Measurements from ENCODE around the gene REXO5. TPM values are rescaled to one million over a fixed set of nuclear protein-coding genes. Genes with fewer than 3 reads are reported as not detected.
"Not testable (repeated sequence)": the region's sequence is repeated elsewhere in the genome, so short reads cannot be mapped to it uniquely, and the experiment has no call there.

The REXO5 gene
- total RNA-seq, 2 experiments from 2014 or later = 18.7 to 24.7 TPM

- no peak overlapping the region for H3K4me3 Mint-ChIP-seq
- H3K27me3 Mint-ChIP-seq = no peaks in the 10 kb centered on the region
- H3K9me3 Mint-ChIP-seq (ENCODE audit: low read depth) = no peaks in the 10 kb centered on the region
- peaks cover 20% of the 10 kb centered on the region for H3K4me1 Mint-ChIP-seq
- H3K27ac Mint-ChIP-seq = no peak overlapping the region
- peaks cover 65% of the 10 kb centered on the region for H3K36me3 Mint-ChIP-seq
- CTCF ChIA-PET = no interaction called here
- DNase-seq (no peak), ATAC-seq (no peak)
Observed at GRCh38 chr16:20859699-20860098, 53.4 kb downstream of the REXO5 start.

- H3K27me3 Mint-ChIP-seq = no peaks in the 10 kb centered on the region
- H3K9me3 Mint-ChIP-seq (ENCODE audit: low read depth) = no peaks in the 10 kb centered on the region
- peaks cover 63% of the 10 kb centered on the region for H3K36me3 Mint-ChIP-seq
- H3K4me1 Mint-ChIP-seq = peaks cover 25% of the 10 kb centered on the region
- ATAC-seq = no peak
- H3K4me3 Mint-ChIP-seq = no peak overlapping the region
- H3K27ac Mint-ChIP-seq = no peak overlapping the region
- CTCF ChIA-PET = no interaction called here
- no peak for DNase-seq
Observed at GRCh38 chr16:20860361-20860760, 54.0 kb downstream of the REXO5 start.

GRCh38 chr16:20860995-20861394 lies 54.7 kb downstream of the REXO5 start:
- ATAC-seq; H3K9me3 Mint-ChIP-seq (ENCODE audit: low read depth); DNase-seq; H3K27me3 Mint-ChIP-seq; H3K4me3 Mint-ChIP-seq; CTCF ChIA-PET; H3K27ac Mint-ChIP-seq: not testable (repeated sequence)
- Mint-ChIP-seq H3K4me1 (peaks cover 31% of the 10 kb centered on the region), H3K36me3 (peaks cover 57% of the 10 kb centered on the region)

- no peak for ATAC-seq
- H3K9me3 Mint-ChIP-seq (ENCODE audit: low read depth) = no peaks in the 10 kb centered on the region
- peaks cover 58% of the 10 kb centered on the region for H3K36me3 Mint-ChIP-seq
- H3K27ac Mint-ChIP-seq = no peak overlapping the region
- CTCF ChIA-PET = no interaction called here
- H3K4me3 Mint-ChIP-seq = no peak overlapping the region
- no peak for DNase-seq
- H3K27me3 Mint-ChIP-seq = no peaks in the 10 kb centered on the region
- peaks cover 39% of the 10 kb centered on the region for H3K4me1 Mint-ChIP-seq
Observed at GRCh38 chr16:20862162-20862960, 56.0 kb downstream of the REXO5 start.

GRCh38 chr16:20864376-20864775 lies 58.0 kb downstream of the REXO5 start:
- not testable (repeated sequence) for H3K27me3 Mint-ChIP-seq; ATAC-seq; H3K4me3 Mint-ChIP-seq; DNase-seq; H3K9me3 Mint-ChIP-seq (ENCODE audit: low read depth); H3K27ac Mint-ChIP-seq
- H3K36me3 Mint-ChIP-seq = peaks cover 62% of the 10 kb centered on the region
- CTCF ChIA-PET = interaction anchor here (1.1 to 3.0 kb wide), 2 partner anchors 9 to 10 kb away, joined by 5 to 21 read pairs; no protein-coding TSS in a partner anchor
- H3K4me1 Mint-ChIP-seq = peaks cover 56% of the 10 kb centered on the region

- ATAC-seq (peak; percentile 84), DNase-seq (no peak)
- H3K27me3 Mint-ChIP-seq = no peaks in the 10 kb centered on the region
- peaks cover 66% of the 10 kb centered on the region for H3K4me1 Mint-ChIP-seq
- H3K4me3 Mint-ChIP-seq = no peak overlapping the region
- no peaks in the 10 kb centered on the region for H3K9me3 Mint-ChIP-seq (ENCODE audit: low read depth)
- CTCF ChIA-PET = interaction anchor here (0.8 to 3.0 kb wide), 9 partner anchors 8 to 102 kb away, joined by 3 to 21 read pairs (median 5); partner anchors contain the start of genes ACSM3, DCUN1D3 and LYRM1
- peak overlapping the region; percentile 86 for H3K27ac Mint-ChIP-seq
- H3K36me3 Mint-ChIP-seq = peaks cover 56% of the 10 kb centered on the region
Observed at GRCh38 chr16:20865420-20866131, 59.2 kb downstream of the REXO5 start.

- Mint-ChIP-seq H3K4me3 (no peak overlapping the region), H3K27ac (peak overlapping the region; percentile 86), H3K4me1 (peaks cover 73% of the 10 kb centered on the region), H3K27me3 (no peaks in the 10 kb centered on the region), H3K36me3 (peaks cover 55% of the 10 kb centered on the region), H3K9me3 (ENCODE audit: low read depth) (no peaks in the 10 kb centered on the region)
- ATAC-seq (peak; percentile 47), DNase-seq (peak; percentile 43)
- CTCF ChIA-PET = interaction anchor here (0.8 to 3.0 kb wide), 9 partner anchors 9 to 103 kb away, joined by 3 to 21 read pairs (median 5); partner anchors contain the start of genes ACSM3, DCUN1D3 and LYRM1
Observed at GRCh38 chr16:20866145-20866772, 59.9 kb downstream of the REXO5 start.

GRCh38 chr16:20866801-20867200 lies 60.5 kb downstream of the REXO5 start:
- Mint-ChIP-seq H3K4me1 (peaks cover 77% of the 10 kb centered on the region), H3K27ac (peak overlapping the region; percentile 86), H3K36me3 (peaks cover 55% of the 10 kb centered on the region), H3K4me3 (no peak overlapping the region), H3K27me3 (no peaks in the 10 kb centered on the region), H3K9me3 (ENCODE audit: low read depth) (no peaks in the 10 kb centered on the region)
- ATAC-seq (no peak), DNase-seq (peak; percentile 16)
- CTCF ChIA-PET = interaction anchor here (1.6 to 3.0 kb wide), 6 partner anchors 8 to 103 kb away, joined by 3 to 21 read pairs (median 9); partner anchors contain the start of gene ACSM3

- Mint-ChIP-seq H3K27ac (peak overlapping the region; percentile 57), H3K4me1 (peaks cover 85% of the 10 kb centered on the region), H3K4me3 (no peak overlapping the region), H3K27me3 (no peaks in the 10 kb centered on the region), H3K36me3 (peaks cover 50% of the 10 kb centered on the region), H3K9me3 (ENCODE audit: low read depth) (no peaks in the 10 kb centered on the region)
- DNase-seq = no peak
- CTCF ChIA-PET = interaction anchor here (0.9 to 2.6 kb wide), 3 partner anchors 15 to 36 kb away, joined by 3 to 10 read pairs (median 3); no protein-coding TSS in a partner anchor
- no peak for ATAC-seq
Observed at GRCh38 chr16:20867585-20867984, 61.3 kb downstream of the REXO5 start.

- Mint-ChIP-seq H3K27ac (no peak overlapping the region), H3K27me3 (no peaks in the 10 kb centered on the region), H3K36me3 (peaks cover 43% of the 10 kb centered on the region), H3K4me3 (no peak overlapping the region), H3K9me3 (ENCODE audit: low read depth) (no peaks in the 10 kb centered on the region), H3K4me1 (peaks cover 91% of the 10 kb centered on the region)
- CTCF ChIA-PET = interaction anchor here (1.1 to 1.4 kb wide), 2 partner anchors 18 to 25 kb away, joined by 3 read pairs; no protein-coding TSS in a partner anchor
- ATAC-seq (no peak), DNase-seq (no peak)
Observed at GRCh38 chr16:20868890-20869289, 62.6 kb downstream of the REXO5 start.

- peaks cover 34% of the 10 kb centered on the region for H3K36me3 Mint-ChIP-seq
- CTCF ChIA-PET = interaction anchor here (2.6 kb wide), 1 partner anchor 20 kb away, joined by 9 read pairs; no protein-coding TSS in a partner anchor
Observed at GRCh38 chr16:20870122-20870820, 63.9 kb downstream of the REXO5 start.

GRCh38 chr16:20871258-20871657 lies 64.9 kb downstream of the REXO5 start:
- Mint-ChIP-seq H3K27ac (no peak overlapping the region), H3K4me1 (peaks cover 91% of the 10 kb centered on the region)
- DNase-seq = no peak

More at GRCh38 chr16:20870122-20870820, 63.9 kb downstream of the REXO5 start:
- H3K27me3 Mint-ChIP-seq = no peaks in the 10 kb centered on the region
- H3K27ac Mint-ChIP-seq = no peak overlapping the region
- H3K4me3 Mint-ChIP-seq = no peak overlapping the region
- H3K9me3 Mint-ChIP-seq (ENCODE audit: low read depth) = no peaks in the 10 kb centered on the region
- DNase-seq (no peak), ATAC-seq (no peak)
- peaks cover 92% of the 10 kb centered on the region for H3K4me1 Mint-ChIP-seq

More at GRCh38 chr16:20871258-20871657, 64.9 kb downstream of the REXO5 start:
- no peak overlapping the region for H3K4me3 Mint-ChIP-seq
- H3K9me3 Mint-ChIP-seq (ENCODE audit: low read depth) = no peaks in the 10 kb centered on the region
- CTCF ChIA-PET = interaction anchor here (1.1 to 2.6 kb wide), 2 partner anchors 21 to 25 kb away, joined by 3 to 9 read pairs; no protein-coding TSS in a partner anchor
- no peaks in the 10 kb centered on the region for H3K27me3 Mint-ChIP-seq
- no peak for ATAC-seq
- peaks cover 38% of the 10 kb centered on the region for H3K36me3 Mint-ChIP-seq
